A549 (cell line): ENCODE results near the gene CD101. TPM values are rescaled to one million over a fixed set of nuclear protein-coding genes. Genes with fewer than 3 reads are reported as not detected.

Experiments
- ATAC-seq, 2 experiments: fragments of 200-7000 bp in 1 of 2; fragments of >200 bp in 1 of 2; cut with Nextera tagmentation in 1 of 2; cut with Tn5 transposase in 1 of 2; 3 replicates each; pipeline versions ENCODE4 v1.8.0 to v1.9.1; 2018 to 2020; ENCODE audit warnings: mild to moderate bottlenecking in 1 of 2, moderate library complexity in 1 of 2
- CTCF ChIA-PET: fragments of 300-600 bp; sonication (Branson Sonifier 250); formaldehyde crosslinking; extraction: SDS; loops from one replicate; lab custom pipeline; 2021; ENCODE audit warnings: antibody characterized with exemption, inconsistent platforms; lab: Yijun Ruan, JAX
- POLR2A ChIA-PET: fragments of 350-600 bp; formaldehyde crosslinking; extraction: SDS; loops from one replicate; lab custom pipeline; 2021; ENCODE audit warnings: antibody characterized with exemption, inconsistent platforms; lab: Yijun Ruan, JAX
- DNase-seq, 2 experiments: peaks; one replicate each; pipeline versions ENCODE4 v3.0.0 to v3.0.0-alpha.2; 2011 to 2016; ENCODE audit warnings: low read depth in 1 of 2, low spot score in 1 of 2
- FAIRE-seq: peaks from 2 replicates; lab custom pipeline; 2011; peaks lifted over from hg19 to GRCh38; lab: Jason Lieb, UNC
- H3K27ac ChIP-seq, 2 experiments: fragments of >200 bp; sonication (Bioruptor Twin); formaldehyde crosslinking; 3 replicates each; pipeline ENCODE4 v1.5.1; 2016 to 2017
- H3K4me1 ChIP-seq: fragments of >200 bp; sonication (Bioruptor Twin); formaldehyde crosslinking; 3 replicates; pipeline ENCODE4 v1.6.1; 2016
- H3K4me2 ChIP-seq: fragments of >200 bp; sonication (Bioruptor Twin); formaldehyde crosslinking; 3 replicates; pipeline ENCODE4 v1.6.1; 2016
- H3K4me3 ChIP-seq: fragments of >200 bp; sonication (Bioruptor Twin); formaldehyde crosslinking; 3 replicates; pipeline ENCODE4 v1.5.1; 2016
- H3K9me3 ChIP-seq: fragments of >200 bp; sonication (Bioruptor Twin); formaldehyde crosslinking; 3 replicates; pipeline ENCODE4 v1.6.1; 2016
- BCL3 ChIP-seq: fragments of >200 bp; sonication (Bioruptor Twin); formaldehyde crosslinking; IDR thresholded peaks from 3 replicates; pipeline ENCODE4 v1.6.1; 2016
- CEBPB ChIP-seq, 2 experiments: fragments of >200 bp in 1 of 2; sonication (Bioruptor Twin) in 1 of 2; formaldehyde crosslinking in 1 of 2; IDR thresholded peaks; 2 replicates each; pipeline ENCODE4 v1.6.1; 2012 to 2016
- CHD2 ChIP-seq: fragments of 150-350 bp; IDR thresholded peaks from 2 replicates; pipeline ENCODE4 v1.6.1; 2014; ENCODE audit warnings: low read length; ENCODE audit not compliant: partially characterized antibody
- ELK1 ChIP-seq: fragments of 150-350 bp; IDR thresholded peaks from 2 replicates; pipeline ENCODE4 v1.6.1; 2014; ENCODE audit warnings: low read depth, mild to moderate bottlenecking, low read length
- ESRRA ChIP-seq: fragments of 150-350 bp; IDR thresholded peaks from 2 replicates; pipeline ENCODE4 v1.6.1; 2014; ENCODE audit warnings: mild to moderate bottlenecking, low read length, borderline replicate concordance
- FOXS1 ChIP-seq: fragments of 250-450 bp; sonication (Bioruptor Pico); IDR thresholded peaks from 2 replicates; pipeline ENCODE4 v1.5.0; 2020; ENCODE audit warnings: mild to moderate bottlenecking, moderate library complexity
- HEYL ChIP-seq: fragments of 250-450 bp; sonication (Bioruptor Pico); IDR thresholded peaks from 2 replicates; pipeline ENCODE4 v1.8.0; 2021; ENCODE audit warnings: mild to moderate bottlenecking, moderate library complexity
- HOXB5 ChIP-seq: fragments of 250-450 bp; sonication (Bioruptor Pico); IDR thresholded peaks from 2 replicates; pipeline ENCODE4 v1.5.0; 2020; ENCODE audit warnings: mild to moderate bottlenecking, moderate library complexity
- KDM5A ChIP-seq: fragments of 200-600 bp; sonication (generic); IDR thresholded peaks from 2 replicates; pipeline ENCODE4 v1.6.1; 2016; ENCODE audit warnings: antibody characterized with exemption, mild to moderate bottlenecking
- MYC ChIP-seq: IDR thresholded peaks from 2 replicates; pipeline ENCODE4 v1.6.1; 2012; ENCODE audit warnings: mild to moderate bottlenecking, inconsistent platforms, low read length, improper control_type of control experiment, borderline replicate concordance
- PHF8 ChIP-seq: fragments of 200-600 bp; sonication (generic); IDR thresholded peaks from 2 replicates; pipeline ENCODE4 v1.6.1; 2016; ENCODE audit warnings: low read depth, mild to moderate bottlenecking, antibody characterized with exemption, moderate library complexity, borderline replicate concordance
- POLR2AphosphoS2 ChIP-seq: conservative IDR thresholded peaks from 2 replicates; pipeline ENCODE4 v1.6.1; 2012; ENCODE audit warnings: low read length, improper control_type of control experiment, inconsistent platforms
- RCOR1 ChIP-seq: fragments of 150-350 bp; IDR thresholded peaks from 2 replicates; pipeline ENCODE4 v1.6.1; 2014; ENCODE audit warnings: antibody characterized with exemption, low read length, low read depth
- TP53 ChIP-seq: fragments of 250-450 bp; sonication (Bioruptor Pico); IDR thresholded peaks from 2 replicates; pipeline ENCODE4 v1.5.0; 2021; ENCODE audit warnings: mild to moderate bottlenecking, moderate library complexity
- WGBS: methylation state at CpG from one replicate; pipeline ENCODE4 v1.1.6; 2017; ENCODE audit errors: missing lambda C conversion rate; 5-methylcytosine and 5-hydroxymethylcytosine counted together
- polyA plus RNA-seq, 4 experiments: library from polyadenylated mRNA; depleted of rRNA in 3 of 4; stranded (reverse); fragments of >200 nt; fragmentation: RNase III in 1 of 4; extraction: RNeasy Plus Mini Kit Qiagen cat#74134 plus additional on column Dnase treatment in 1 of 4; gene quantifications; 2 replicates in 3 of 4; 3 replicates in 1 of 4; pipeline ENCODE4 v1.2.3, GENCODE V29; 2011 to 2017
- TF ChIP-seq, protein P1 (sequence below): fragments of 450-650 bp; IDR thresholded peaks from 2 replicates; pipeline ENCODE4 v1.6.1; 2014; ENCODE audit warnings: antibody characterized with exemption
- TF ChIP-seq, protein P2 (sequence below): fragments of >200 bp; sonication (Bioruptor Twin); formaldehyde crosslinking; IDR thresholded peaks from 3 replicates; pipeline ENCODE4 v1.5.1; 2016
- TF ChIP-seq, protein P3 (sequence below): fragments of 250-450 bp; sonication (Bioruptor Pico); IDR thresholded peaks from 2 replicates; pipeline ENCODE4 v1.5.0; 2021; ENCODE audit warnings: mild to moderate bottlenecking, moderate library complexity, borderline replicate concordance

Gene CD101
- polyA plus RNA-seq, 2 of the 4 experiments (the other 2 are of a cell fraction): 0.21 to 0.52 TPM

- peaks cover 19% of the 10 kb centered on the region; the same call in 2 of the 3 replicates for H3K4me1 ChIP-seq
- peak overlapping the region; percentile 76 to 88 for H3K27ac ChIP-seq
- 23% methylated on average over 4 of the region's 4 CpGs for WGBS
- DNase-seq: no peak
- no peak for ATAC-seq
- peak overlapping the region; percentile 71 for H3K4me2 ChIP-seq
- H3K9me3 ChIP-seq: no peaks in the 10 kb centered on the region
- peak overlapping the region; percentile 78 for H3K4me3 ChIP-seq
- ChIA-PET CTCF (interaction anchor here (1.0 to 8.4 kb wide), 5 partner anchors 227 to 484 kb away, joined by 3 to 48 read pairs (median 5); no protein-coding TSS in a partner anchor), POLR2A (no interaction called here)
- FAIRE-seq: no peak
- no peak for TF ChIP-seq ESRRA
- TF ChIP-seq, protein P1, sequence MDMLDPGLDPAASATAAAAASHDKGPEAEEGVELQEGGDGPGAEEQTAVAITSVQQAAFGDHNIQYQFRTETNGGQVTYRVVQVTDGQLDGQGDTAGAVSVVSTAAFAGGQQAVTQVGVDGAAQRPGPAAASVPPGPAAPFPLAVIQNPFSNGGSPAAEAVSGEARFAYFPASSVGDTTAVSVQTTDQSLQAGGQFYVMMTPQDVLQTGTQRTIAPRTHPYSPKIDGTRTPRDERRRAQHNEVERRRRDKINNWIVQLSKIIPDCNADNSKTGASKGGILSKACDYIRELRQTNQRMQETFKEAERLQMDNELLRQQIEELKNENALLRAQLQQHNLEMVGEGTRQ: no peak
- no peak for TF ChIP-seq KDM5A
- no peak for TF ChIP-seq HOXB5 (CRISPR knock-in tag)
- TF ChIP-seq POLR2AphosphoS2: no peak
- TF ChIP-seq ELK1: no peak
- no peak for TF ChIP-seq FOXS1 (CRISPR knock-in tag)
- no peak for TF ChIP-seq TP53 (CRISPR knock-in tag)
- TF ChIP-seq RCOR1: no peak
- TF ChIP-seq PHF8: no peak
These were observed 57.2 kb downstream of the CD101 start for GRCh38 chr1:117058810-117059209.

- Histone ChIP-seq H3K27ac (peak overlapping the region; percentile 76 to 88), H3K4me2 (peak overlapping the region; percentile 71), H3K4me1 (peaks cover 19% of the 10 kb centered on the region; the same call in 2 of the 3 replicates), H3K4me3 (peak overlapping the region; percentile 78), H3K9me3 (no peaks in the 10 kb centered on the region)
- POLR2A ChIA-PET: no interaction called here
- TF ChIP-seq, protein P2, sequence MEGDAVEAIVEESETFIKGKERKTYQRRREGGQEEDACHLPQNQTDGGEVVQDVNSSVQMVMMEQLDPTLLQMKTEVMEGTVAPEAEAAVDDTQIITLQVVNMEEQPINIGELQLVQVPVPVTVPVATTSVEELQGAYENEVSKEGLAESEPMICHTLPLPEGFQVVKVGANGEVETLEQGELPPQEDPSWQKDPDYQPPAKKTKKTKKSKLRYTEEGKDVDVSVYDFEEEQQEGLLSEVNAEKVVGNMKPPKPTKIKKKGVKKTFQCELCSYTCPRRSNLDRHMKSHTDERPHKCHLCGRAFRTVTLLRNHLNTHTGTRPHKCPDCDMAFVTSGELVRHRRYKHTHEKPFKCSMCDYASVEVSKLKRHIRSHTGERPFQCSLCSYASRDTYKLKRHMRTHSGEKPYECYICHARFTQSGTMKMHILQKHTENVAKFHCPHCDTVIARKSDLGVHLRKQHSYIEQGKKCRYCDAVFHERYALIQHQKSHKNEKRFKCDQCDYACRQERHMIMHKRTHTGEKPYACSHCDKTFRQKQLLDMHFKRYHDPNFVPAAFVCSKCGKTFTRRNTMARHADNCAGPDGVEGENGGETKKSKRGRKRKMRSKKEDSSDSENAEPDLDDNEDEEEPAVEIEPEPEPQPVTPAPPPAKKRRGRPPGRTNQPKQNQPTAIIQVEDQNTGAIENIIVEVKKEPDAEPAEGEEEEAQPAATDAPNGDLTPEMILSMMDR: no peak
- no peak for TF ChIP-seq MYC
- no peak for TF ChIP-seq BCL3
- TF ChIP-seq, protein P3, sequence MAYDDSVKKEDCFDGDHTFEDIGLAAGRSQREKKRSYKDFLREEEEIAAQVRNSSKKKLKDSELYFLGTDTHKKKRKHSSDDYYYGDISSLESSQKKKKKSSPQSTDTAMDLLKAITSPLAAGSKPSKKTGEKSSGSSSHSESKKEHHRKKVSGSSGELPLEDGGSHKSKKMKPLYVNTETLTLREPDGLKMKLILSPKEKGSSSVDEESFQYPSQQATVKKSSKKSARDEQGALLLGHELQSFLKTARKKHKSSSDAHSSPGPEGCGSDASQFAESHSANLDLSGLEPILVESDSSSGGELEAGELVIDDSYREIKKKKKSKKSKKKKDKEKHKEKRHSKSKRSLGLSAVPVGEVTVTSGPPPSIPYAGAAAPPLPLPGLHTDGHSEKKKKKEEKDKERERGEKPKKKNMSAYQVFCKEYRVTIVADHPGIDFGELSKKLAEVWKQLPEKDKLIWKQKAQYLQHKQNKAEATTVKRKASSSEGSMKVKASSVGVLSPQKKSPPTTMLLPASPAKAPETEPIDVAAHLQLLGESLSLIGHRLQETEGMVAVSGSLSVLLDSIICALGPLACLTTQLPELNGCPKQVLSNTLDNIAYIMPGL (CRISPR knock-in tag): no peak
- TF ChIP-seq POLR2AphosphoS2: no peak
- TF ChIP-seq CHD2: no peak
- no peak for TF ChIP-seq HEYL (CRISPR knock-in tag)
- TF ChIP-seq CEBPB (IDR thresholded peaks at IDR 0.05): no peak
- WGBS: 2% methylated on average over 15 of the region's 18 CpGs
- FAIRE-seq (no peak), ATAC-seq (peak; percentile 62 to 71), DNase-seq (peak; percentile 36 to 52)
- CTCF ChIA-PET: interaction anchor here (1.0 to 8.4 kb wide), 9 partner anchors 65 to 485 kb away, joined by 3 to 48 read pairs (median 4); no protein-coding TSS in a partner anchor
These were observed 57.7 kb downstream of the CD101 start for GRCh38 chr1:117059334-117059677.
